Neural crest cell (in vitro differentiated cells): ENCODE data around the gene DIDO1. TPM values are rescaled to one million over a fixed set of nuclear protein-coding genes. Genes with fewer than 3 reads are reported as not detected.

Source experiments
- DNase-seq: peaks from one replicate; pipeline ENCODE4 v3.0.0; 2021; ENCODE audit warnings: low read depth, mixed read lengths, low spot score
- H3K27ac Mint-ChIP-seq: one replicate; pipeline ENCODE4 v1.8.0; 2021; ENCODE audit warnings: mild to moderate bottlenecking, mixed read lengths; ENCODE audit not compliant: unreplicated experiment
- H3K27me3 Mint-ChIP-seq: 2 replicates; pipeline ENCODE4 v1.8.0; 2021; ENCODE audit warnings: low read depth, mild to moderate bottlenecking, mixed read lengths
- H3K36me3 Mint-ChIP-seq: 2 replicates; pipeline ENCODE4 v1.8.0; 2021; ENCODE audit warnings: low read depth, mild to moderate bottlenecking, mixed read lengths
- H3K4me1 Mint-ChIP-seq: 2 replicates; pipeline ENCODE4 v1.8.0; 2021; ENCODE audit warnings: mixed read lengths
- H3K4me3 Mint-ChIP-seq: one replicate; pipeline ENCODE4 v1.8.0; 2021; ENCODE audit warnings: mild to moderate bottlenecking, mixed read lengths
- H3K9me3 Mint-ChIP-seq: 2 replicates; pipeline ENCODE4 v1.8.0; 2021; ENCODE audit warnings: mixed read lengths
- CTCF ChIP-seq: fragments of 200-600 bp; sonication (generic); conservative IDR thresholded peaks from 2 replicates; pipeline ENCODE4 v1.5.0; 2021; ENCODE audit warnings: antibody characterized with exemption, mild to moderate bottlenecking
- total RNA-seq: library from RNA; stranded (reverse); gene quantifications from 2 replicates; pipeline ENCODE4 v1.2.1, GENCODE V29; 2021

DIDO1 gene
- total RNA-seq, 1 donor from 2014 or later = 72.0 TPM

GRCh38 chr20:62897666-62898065 lies 28.6 kb downstream of the DIDO1 start:
- Mint-ChIP-seq H3K4me3 (no peak overlapping the region), H3K9me3 (no peaks in the 10 kb centered on the region), H3K4me1 (peaks cover 14% of the 10 kb centered on the region), H3K27ac (no peak overlapping the region), H3K27me3 (no peaks in the 10 kb centered on the region), H3K36me3 (peaks cover 9% of the 10 kb centered on the region)
- no peak for TF ChIP-seq CTCF
- DNase-seq = no peak

GRCh38 chr20:62896526-62896925 lies 29.8 kb downstream of the DIDO1 start:
- H3K9me3 Mint-ChIP-seq = no peaks in the 10 kb centered on the region
- no peak overlapping the region for H3K27ac Mint-ChIP-seq
- peaks cover 9% of the 10 kb centered on the region for H3K36me3 Mint-ChIP-seq
- TF ChIP-seq CTCF = no peak
- H3K4me1 Mint-ChIP-seq = peaks cover 14% of the 10 kb centered on the region
- DNase-seq = no peak
- no peak overlapping the region for H3K4me3 Mint-ChIP-seq
- H3K27me3 Mint-ChIP-seq = no peaks in the 10 kb centered on the region

GRCh38 chr20:62895539-62895938 lies 30.8 kb downstream of the DIDO1 start:
- H3K4me1 Mint-ChIP-seq = peaks cover 10% of the 10 kb centered on the region
- no peak for DNase-seq
- no peaks in the 10 kb centered on the region for H3K27me3 Mint-ChIP-seq
- no peak overlapping the region for H3K27ac Mint-ChIP-seq
- TF ChIP-seq CTCF = no peak
- H3K9me3 Mint-ChIP-seq = no peaks in the 10 kb centered on the region
- peaks cover 17% of the 10 kb centered on the region for H3K36me3 Mint-ChIP-seq
- no peak overlapping the region for H3K4me3 Mint-ChIP-seq

- Mint-ChIP-seq H3K36me3 (peaks cover 19% of the 10 kb centered on the region), H3K27ac (no peak overlapping the region), H3K9me3 (no peaks in the 10 kb centered on the region), H3K27me3 (no peaks in the 10 kb centered on the region), H3K4me3 (no peak overlapping the region), H3K4me1 (peaks cover 4% of the 10 kb centered on the region)
- no peak for TF ChIP-seq CTCF
- DNase-seq = no peak
Observed at GRCh38 chr20:62894261-62894660, 32.0 kb downstream of the DIDO1 start.

- Mint-ChIP-seq H3K27me3 (no peaks in the 10 kb centered on the region), H3K4me1 (peaks cover 4% of the 10 kb centered on the region), H3K27ac (no peak overlapping the region), H3K9me3 (no peaks in the 10 kb centered on the region), H3K4me3 (no peak overlapping the region), H3K36me3 (peaks cover 19% of the 10 kb centered on the region)
- DNase-seq = no peak
- no peak for TF ChIP-seq CTCF
Observed at GRCh38 chr20:62893700-62894099, 32.6 kb downstream of the DIDO1 start.
